ENCODE data around the gene DSE. TPM values are rescaled to one million over a fixed set of nuclear protein-coding genes. Genes with fewer than 3 reads are reported as not detected.

DSE gene
- total RNA-seq, 1 experiment from 2014 or later: 38.5 TPM

- no peak for TF ChIP-seq ELF1 (IDR thresholded peaks at IDR 0.05; ENCODE audit: borderline replicate concordance, low read depth)
- TF ChIP-seq SIN3A (IDR thresholded peaks at IDR 0.05; ENCODE audit: low read depth): no peak
- TF ChIP-seq EGR1 (IDR thresholded peaks at IDR 0.05; ENCODE audit: low read depth): no peak
- no peak for TF ChIP-seq JUND (IDR thresholded peaks at IDR 0.05)
- TF ChIP-seq, protein P1, sequence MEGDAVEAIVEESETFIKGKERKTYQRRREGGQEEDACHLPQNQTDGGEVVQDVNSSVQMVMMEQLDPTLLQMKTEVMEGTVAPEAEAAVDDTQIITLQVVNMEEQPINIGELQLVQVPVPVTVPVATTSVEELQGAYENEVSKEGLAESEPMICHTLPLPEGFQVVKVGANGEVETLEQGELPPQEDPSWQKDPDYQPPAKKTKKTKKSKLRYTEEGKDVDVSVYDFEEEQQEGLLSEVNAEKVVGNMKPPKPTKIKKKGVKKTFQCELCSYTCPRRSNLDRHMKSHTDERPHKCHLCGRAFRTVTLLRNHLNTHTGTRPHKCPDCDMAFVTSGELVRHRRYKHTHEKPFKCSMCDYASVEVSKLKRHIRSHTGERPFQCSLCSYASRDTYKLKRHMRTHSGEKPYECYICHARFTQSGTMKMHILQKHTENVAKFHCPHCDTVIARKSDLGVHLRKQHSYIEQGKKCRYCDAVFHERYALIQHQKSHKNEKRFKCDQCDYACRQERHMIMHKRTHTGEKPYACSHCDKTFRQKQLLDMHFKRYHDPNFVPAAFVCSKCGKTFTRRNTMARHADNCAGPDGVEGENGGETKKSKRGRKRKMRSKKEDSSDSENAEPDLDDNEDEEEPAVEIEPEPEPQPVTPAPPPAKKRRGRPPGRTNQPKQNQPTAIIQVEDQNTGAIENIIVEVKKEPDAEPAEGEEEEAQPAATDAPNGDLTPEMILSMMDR (IDR thresholded peaks at IDR 0.05 in 2 of 3, conservative IDR thresholded peaks at IDR 0.05 in 1 of 3; ENCODE audit: borderline replicate concordance in 1 of 3, insufficient read depth in 1 of 3, low read depth in 2 of 3, low read length in 2 of 3): no peak
- TF ChIP-seq, protein P2, sequence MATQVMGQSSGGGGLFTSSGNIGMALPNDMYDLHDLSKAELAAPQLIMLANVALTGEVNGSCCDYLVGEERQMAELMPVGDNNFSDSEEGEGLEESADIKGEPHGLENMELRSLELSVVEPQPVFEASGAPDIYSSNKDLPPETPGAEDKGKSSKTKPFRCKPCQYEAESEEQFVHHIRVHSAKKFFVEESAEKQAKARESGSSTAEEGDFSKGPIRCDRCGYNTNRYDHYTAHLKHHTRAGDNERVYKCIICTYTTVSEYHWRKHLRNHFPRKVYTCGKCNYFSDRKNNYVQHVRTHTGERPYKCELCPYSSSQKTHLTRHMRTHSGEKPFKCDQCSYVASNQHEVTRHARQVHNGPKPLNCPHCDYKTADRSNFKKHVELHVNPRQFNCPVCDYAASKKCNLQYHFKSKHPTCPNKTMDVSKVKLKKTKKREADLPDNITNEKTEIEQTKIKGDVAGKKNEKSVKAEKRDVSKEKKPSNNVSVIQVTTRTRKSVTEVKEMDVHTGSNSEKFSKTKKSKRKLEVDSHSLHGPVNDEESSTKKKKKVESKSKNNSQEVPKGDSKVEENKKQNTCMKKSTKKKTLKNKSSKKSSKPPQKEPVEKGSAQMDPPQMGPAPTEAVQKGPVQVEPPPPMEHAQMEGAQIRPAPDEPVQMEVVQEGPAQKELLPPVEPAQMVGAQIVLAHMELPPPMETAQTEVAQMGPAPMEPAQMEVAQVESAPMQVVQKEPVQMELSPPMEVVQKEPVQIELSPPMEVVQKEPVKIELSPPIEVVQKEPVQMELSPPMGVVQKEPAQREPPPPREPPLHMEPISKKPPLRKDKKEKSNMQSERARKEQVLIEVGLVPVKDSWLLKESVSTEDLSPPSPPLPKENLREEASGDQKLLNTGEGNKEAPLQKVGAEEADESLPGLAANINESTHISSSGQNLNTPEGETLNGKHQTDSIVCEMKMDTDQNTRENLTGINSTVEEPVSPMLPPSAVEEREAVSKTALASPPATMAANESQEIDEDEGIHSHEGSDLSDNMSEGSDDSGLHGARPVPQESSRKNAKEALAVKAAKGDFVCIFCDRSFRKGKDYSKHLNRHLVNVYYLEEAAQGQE (IDR thresholded peaks at IDR 0.05; ENCODE audit: low read depth): no peak
- TF ChIP-seq CEBPB (IDR thresholded peaks at IDR 0.05; ENCODE audit: low read depth): no peak
- TF ChIP-seq POLR2AphosphoS5 (IDR thresholded peaks at IDR 0.05; ENCODE audit: low read depth, low read length): no peak
- no peak for TF ChIP-seq ATF3 (IDR thresholded peaks at IDR 0.05)
- TF ChIP-seq ZNF274 (IDR thresholded peaks at IDR 0.05; ENCODE audit: low read depth, low read length): no peak
- no peak for TF ChIP-seq SP1 (IDR thresholded peaks at IDR 0.05; ENCODE audit: low read depth)
- no peak for TF ChIP-seq FOSL1 (IDR thresholded peaks at IDR 0.05; ENCODE audit: low read depth)
- no peak for TF ChIP-seq SRF (IDR thresholded peaks at IDR 0.05; ENCODE audit: low read depth)
- Histone ChIP-seq H3K9ac (ENCODE audit: low read length) (no peak overlapping the region), H3K27ac (ENCODE audit: low read depth, low read length) (no peak overlapping the region), H3K27me3 (ENCODE audit: insufficient read depth, low read length) (no peaks in the 10 kb centered on the region), H4K20me1 (ENCODE audit: insufficient read depth) (no peaks in the 10 kb centered on the region), H3K9me2 (ENCODE audit: insufficient read depth) (no peaks in the 10 kb centered on the region), H2AFZ (ENCODE audit: low read depth, low read length, poor library complexity, severe bottlenecking) (no peak overlapping the region), H3K4me1 (ENCODE audit: control insufficient read depth in 1 of 2, insufficient read depth in 2 of 2, low read length in 2 of 2) (peaks cover 7 to 10% of the 10 kb centered on the region in 2 experiments), H3K4me3 (replicated peaks in 1 of 2; ENCODE audit: low read depth in 1 of 2, low read length in 2 of 2) (no peak overlapping the region), H3K79me2 (ENCODE audit: insufficient read depth, low read length) (peaks cover 52% of the 10 kb centered on the region), H3K9me3 (ENCODE audit: control insufficient read depth in 1 of 2, insufficient read depth in 1 of 2, low read depth in 1 of 2, low read length in 2 of 2) (no peaks in the 10 kb centered on the region), H3K4me2 (ENCODE audit: low read length) (no peak overlapping the region), H3K36me3 (ENCODE audit: control insufficient read depth in 1 of 2, insufficient read depth in 2 of 2, low read length in 2 of 2) (no peaks in the 10 kb centered on the region)
- ATAC-seq (no peak), DNase-seq (ENCODE audit: low read depth, low spot score) (no peak)
- ChIA-PET POLR2A (no interaction called here), CTCF (no interaction called here), RAD21 (ENCODE audit: low non-redundant PET in 1 of 2, low total read pairs in 2 of 2, uncharacterized antibody in 2 of 2, unreplicated experiment in 2 of 2) (no interaction called here)
- intact Hi-C loops (cut with micrococcal nuclease): no loop called here
- no TSS peak for BruUV-seq (replicated peaks)
Measured at GRCh38 chr6:116392132-116393013, 21.6 kb downstream of the DSE start.
